ENCODE data around the gene AGPAT1. TPM values are rescaled to one million over a fixed set of nuclear protein-coding genes. Genes with fewer than 3 reads are reported as not detected.

Gene AGPAT1
- total and polyA plus RNA-seq, 2 of the 13 experiments (the other 11 are each of a cell fraction or from before 2014, with no cell fraction given) = 51.3 to 139 TPM

DNA sequence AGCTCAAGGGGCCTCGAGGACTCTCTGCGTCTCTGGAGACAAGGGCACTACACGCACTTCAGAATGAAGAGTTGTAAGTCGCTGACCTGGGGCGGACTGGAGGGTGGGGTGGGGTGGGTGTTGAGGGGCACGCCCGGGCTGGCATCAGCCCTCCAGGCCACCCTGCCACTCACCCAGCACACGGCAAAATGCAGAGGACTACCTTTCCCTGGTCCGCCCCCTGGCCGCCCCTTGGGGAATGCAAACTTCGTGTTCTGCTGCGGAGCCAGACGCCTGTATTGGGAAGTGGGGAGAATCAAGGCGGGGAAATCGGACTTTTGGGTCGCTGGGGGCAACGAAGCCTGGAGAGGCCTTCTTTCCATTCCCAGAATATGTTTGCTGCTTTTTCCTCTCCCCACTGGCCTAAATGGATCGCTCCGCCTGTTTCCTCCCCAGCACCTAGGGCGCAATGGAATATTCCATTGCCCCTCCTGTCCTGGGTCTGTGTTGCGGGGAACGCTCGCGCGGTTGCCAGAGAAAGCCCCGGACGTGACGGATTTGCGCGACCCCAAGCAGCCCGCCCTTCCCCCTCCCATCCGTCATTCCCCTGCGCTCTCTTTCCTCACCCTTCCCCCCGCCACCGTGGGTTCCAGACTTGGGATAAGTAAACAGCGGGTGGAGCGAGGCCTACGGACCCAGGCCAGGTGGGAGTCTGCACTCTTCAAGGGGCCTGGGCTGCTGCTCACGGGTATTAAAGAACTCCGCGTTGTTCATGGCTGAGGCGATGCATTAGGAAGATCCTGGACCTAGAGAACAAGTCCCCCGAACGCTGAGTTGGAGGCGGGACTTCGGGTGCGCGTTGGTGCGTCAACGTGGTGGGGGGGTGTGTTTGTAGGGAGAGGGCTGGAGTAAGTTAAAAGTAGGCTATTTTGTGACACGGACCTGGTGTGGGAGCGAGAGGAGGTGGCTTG, 22.0 kb downstream of the AGPAT1 start, which contains the start of gene PPT2 (continued):
- TF ChIP-seq ZNF460 (CRISPR knock-in tag; IDR thresholded peaks at IDR 0.05; ENCODE audit: borderline replicate concordance) (no peak), ZSCAN20 (CRISPR knock-in tag; IDR thresholded peaks at IDR 0.05; ENCODE audit: borderline replicate concordance) (peak; percentile 85; the same call in 1 of the 2 replicates), SP1 (IDR thresholded peaks at IDR 0.05) (no peak), SP1 (CRISPR knock-in tag; IDR thresholded peaks at IDR 0.05) (peak; percentile 77), HES4 (CRISPR knock-in tag; IDR thresholded peaks at IDR 0.05; ENCODE audit: borderline replicate concordance) (no peak), ZNF564 (CRISPR knock-in tag; IDR thresholded peaks at IDR 0.05) (peak; percentile 55), ZNF33A (CRISPR knock-in tag; IDR thresholded peaks at IDR 0.05; ENCODE audit: borderline replicate concordance) (no peak), FOXA3 (CRISPR knock-in tag; IDR thresholded peaks at IDR 0.05) (peak; percentile 88), BRD4 (CRISPR knock-in tag; IDR thresholded peaks at IDR 0.05) (peak; percentile 24), ELF1 (CRISPR knock-in tag; IDR thresholded peaks at IDR 0.05) (peak; percentile 72), NR2C2 (CRISPR knock-in tag; IDR thresholded peaks at IDR 0.05; ENCODE audit: borderline replicate concordance) (peak; percentile 93), FIP1L1 (IDR thresholded peaks at IDR 0.05; ENCODE audit: borderline replicate concordance, insufficient read depth, low read depth, low read length) (0 out of 2 replicates have a peak, but pooled peaks have one; percentile 75), NFKBIZ (CRISPR knock-in tag; IDR thresholded peaks at IDR 0.05) (no peak), ZNF547 (CRISPR knock-in tag; IDR thresholded peaks at IDR 0.05) (peak; percentile 76), RBM22 (optimal IDR thresholded peaks at IDR 0.05; ENCODE audit: low read length) (peak; percentile 76), CEBPG (CRISPR knock-in tag; IDR thresholded peaks at IDR 0.05) (peak; percentile 35; the same call in 1 of the 2 replicates)
- TF ChIP-seq, protein P1, sequence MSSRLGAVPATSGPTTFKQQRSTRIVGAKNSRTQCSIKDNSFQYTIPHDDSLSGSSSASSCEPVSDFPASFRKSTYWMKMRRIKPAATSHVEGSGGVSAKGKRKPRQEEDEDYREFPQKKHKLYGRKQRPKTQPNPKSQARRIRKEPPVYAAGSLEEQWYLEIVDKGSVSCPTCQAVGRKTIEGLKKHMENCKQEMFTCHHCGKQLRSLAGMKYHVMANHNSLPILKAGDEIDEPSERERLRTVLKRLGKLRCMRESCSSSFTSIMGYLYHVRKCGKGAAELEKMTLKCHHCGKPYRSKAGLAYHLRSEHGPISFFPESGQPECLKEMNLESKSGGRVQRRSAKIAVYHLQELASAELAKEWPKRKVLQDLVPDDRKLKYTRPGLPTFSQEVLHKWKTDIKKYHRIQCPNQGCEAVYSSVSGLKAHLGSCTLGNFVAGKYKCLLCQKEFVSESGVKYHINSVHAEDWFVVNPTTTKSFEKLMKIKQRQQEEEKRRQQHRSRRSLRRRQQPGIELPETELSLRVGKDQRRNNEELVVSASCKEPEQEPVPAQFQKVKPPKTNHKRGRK (CRISPR knock-in tag; IDR thresholded peaks at IDR 0.05) = 0 out of 2 replicates have a peak, but pooled peaks have one; percentile 61
- TF ChIP-seq, protein P2, sequence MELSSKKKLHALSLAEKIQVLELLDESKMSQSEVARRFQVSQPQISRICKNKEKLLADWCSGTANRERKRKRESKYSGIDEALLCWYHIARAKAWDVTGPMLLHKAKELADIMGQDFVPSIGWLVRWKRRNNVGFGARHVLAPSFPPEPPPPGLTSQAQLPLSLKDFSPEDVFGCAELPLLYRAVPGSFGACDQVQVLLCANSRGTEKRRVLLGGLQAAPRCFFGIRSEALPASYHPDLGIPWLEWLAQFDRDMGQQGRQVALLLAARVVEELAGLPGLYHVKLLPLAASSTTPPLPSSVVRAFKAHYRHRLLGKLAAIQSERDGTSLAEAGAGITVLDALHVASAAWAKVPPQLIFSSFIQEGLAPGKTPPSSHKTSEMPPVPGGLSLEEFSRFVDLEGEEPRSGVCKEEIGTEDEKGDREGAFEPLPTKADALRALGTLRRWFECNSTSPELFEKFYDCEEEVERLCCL (CRISPR knock-in tag; IDR thresholded peaks at IDR 0.05; ENCODE audit: borderline replicate concordance) = peak; percentile 14; the same call in 1 of the 2 replicates
- TF ChIP-seq, protein P3, sequence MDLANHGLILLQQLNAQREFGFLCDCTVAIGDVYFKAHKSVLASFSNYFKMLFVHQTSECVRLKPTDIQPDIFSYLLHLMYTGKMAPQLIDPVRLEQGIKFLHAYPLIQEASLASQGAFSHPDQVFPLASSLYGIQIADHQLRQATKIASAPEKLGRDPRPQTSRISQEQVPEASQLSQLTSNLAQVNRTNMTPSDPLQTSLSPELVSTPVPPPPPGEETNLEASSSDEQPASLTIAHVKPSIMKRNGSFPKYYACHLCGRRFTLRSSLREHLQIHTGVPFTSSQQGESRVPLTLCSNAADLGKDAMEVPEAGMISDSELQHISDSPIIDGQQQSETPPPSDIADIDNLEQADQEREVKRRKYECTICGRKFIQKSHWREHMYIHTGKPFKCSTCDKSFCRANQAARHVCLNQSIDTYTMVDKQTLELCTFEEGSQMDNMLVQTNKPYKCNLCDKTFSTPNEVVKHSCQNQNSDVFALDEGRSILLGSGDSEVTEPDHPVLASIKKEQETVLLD (CRISPR knock-in tag; IDR thresholded peaks at IDR 0.05; ENCODE audit: low read depth) = 0 out of 2 replicates have a peak, but pooled peaks have one; percentile 14
- TF ChIP-seq, protein P4, sequence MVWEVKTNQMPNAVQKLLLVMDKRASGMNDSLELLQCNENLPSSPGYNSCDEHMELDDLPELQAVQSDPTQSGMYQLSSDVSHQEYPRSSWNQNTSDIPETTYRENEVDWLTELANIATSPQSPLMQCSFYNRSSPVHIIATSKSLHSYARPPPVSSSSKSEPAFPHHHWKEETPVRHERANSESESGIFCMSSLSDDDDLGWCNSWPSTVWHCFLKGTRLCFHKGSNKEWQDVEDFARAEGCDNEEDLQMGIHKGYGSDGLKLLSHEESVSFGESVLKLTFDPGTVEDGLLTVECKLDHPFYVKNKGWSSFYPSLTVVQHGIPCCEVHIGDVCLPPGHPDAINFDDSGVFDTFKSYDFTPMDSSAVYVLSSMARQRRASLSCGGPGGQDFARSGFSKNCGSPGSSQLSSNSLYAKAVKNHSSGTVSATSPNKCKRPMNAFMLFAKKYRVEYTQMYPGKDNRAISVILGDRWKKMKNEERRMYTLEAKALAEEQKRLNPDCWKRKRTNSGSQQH (CRISPR knock-in tag; IDR thresholded peaks at IDR 0.05; ENCODE audit: low read depth) = peak; percentile 89; the same call in 1 of the 2 replicates
- TF ChIP-seq, protein P5, sequence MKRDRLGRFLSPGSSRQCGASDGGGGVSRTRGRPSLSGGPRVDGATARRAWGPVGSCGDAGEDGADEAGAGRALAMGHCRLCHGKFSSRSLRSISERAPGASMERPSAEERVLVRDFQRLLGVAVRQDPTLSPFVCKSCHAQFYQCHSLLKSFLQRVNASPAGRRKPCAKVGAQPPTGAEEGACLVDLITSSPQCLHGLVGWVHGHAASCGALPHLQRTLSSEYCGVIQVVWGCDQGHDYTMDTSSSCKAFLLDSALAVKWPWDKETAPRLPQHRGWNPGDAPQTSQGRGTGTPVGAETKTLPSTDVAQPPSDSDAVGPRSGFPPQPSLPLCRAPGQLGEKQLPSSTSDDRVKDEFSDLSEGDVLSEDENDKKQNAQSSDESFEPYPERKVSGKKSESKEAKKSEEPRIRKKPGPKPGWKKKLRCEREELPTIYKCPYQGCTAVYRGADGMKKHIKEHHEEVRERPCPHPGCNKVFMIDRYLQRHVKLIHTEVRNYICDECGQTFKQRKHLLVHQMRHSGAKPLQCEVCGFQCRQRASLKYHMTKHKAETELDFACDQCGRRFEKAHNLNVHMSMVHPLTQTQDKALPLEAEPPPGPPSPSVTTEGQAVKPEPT (CRISPR knock-in tag; IDR thresholded peaks at IDR 0.05; ENCODE audit: low read depth) = peak; percentile 81; the same call in 1 of the 2 replicates
